Measurements from ENCODE around the gene OTX1.
A peak's percentile ranks its signal among the peaks of the same experiment; 100 is the strongest.
"Not testable (repeated sequence)": the region's sequence is repeated elsewhere in the genome, so short reads cannot be mapped to it uniquely, and the experiment has no call there.

OTX1 gene

DNA sequence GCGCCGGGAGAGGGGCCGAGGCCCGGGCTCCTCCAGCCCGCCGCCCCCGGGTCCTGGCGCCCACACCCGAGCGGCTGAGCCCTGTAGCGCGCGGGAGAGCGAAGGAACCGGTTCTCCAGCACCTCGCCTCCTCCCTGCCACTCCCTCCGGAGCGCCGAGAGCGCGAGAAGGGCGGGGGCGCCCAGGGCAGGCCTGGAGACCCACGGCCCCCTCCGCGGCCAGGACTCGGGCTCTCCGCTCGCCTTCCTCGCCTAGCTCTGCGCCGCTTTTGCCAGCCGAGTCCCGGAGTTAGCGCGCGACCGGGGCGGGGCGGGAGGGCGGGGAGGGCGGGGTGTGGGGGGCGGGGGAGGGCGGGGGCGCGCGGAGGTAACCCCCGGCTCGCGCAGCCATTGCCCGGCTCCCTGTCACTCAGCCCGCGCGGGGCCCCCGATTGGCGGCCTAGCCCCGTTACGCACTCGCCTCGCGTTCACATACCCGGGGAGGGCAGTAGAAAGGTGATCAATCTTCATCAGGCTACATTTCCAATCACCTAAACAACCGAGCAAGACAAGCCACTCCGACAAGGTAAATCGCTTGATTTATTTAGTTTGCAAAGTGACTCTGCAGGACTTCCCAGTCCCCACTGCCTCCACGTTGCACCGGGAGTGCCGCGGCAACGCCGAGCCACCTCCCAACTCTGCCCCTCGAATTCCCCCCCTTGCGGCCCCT is at the start of gene OTX1:
OTX1 (plus strand) TSS at position 497 of the 708 bp plus-strand sequence. CDS start 2,161 bp downstream, outside the sequence.
- peaks cover 16% of the 10 kb centered on the region for H3K9me3 ChIP-seq (ENCODE audit: low read length)
- H3K36me3 ChIP-seq (ENCODE audit: insufficient read depth, low read length), result peaks cover 14% of the 10 kb centered on the region
- peaks cover 27% of the 10 kb centered on the region for H3K27me3 ChIP-seq (ENCODE audit: insufficient read depth, low read length)
- H3K4me1 ChIP-seq (ENCODE audit: insufficient read depth, low read length), result peaks cover 40% of the 10 kb centered on the region
- peak within 1 kb of the TSS; percentile 58 for H2AFZ ChIP-seq (ENCODE audit: low read depth, low read length)
- peak within 1 kb of the TSS; percentile 69 for H3K4me3 ChIP-seq (ENCODE audit: low read length)

DNA sequence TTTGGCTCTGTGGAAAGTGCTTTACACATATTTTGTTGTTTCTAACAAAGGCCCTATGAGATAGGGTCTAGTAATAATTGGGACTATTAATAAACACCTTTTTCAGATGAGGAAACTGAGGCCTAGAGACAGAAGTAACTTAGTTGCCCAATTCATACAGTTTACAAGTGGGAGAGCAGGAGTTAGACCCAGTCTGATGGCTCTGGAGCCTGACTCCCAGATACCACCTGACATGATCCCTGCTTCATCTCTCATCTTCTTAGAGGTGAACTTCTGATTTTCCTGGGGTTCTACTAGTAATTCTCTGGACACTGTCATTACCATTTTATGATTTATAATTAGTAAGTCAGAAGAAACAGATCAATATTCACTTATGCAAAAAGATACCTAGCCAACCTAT is 49.1 kb upstream of the OTX1 start:
- peaks cover 10% of the 10 kb centered on the region for H3K36me3 ChIP-seq (ENCODE audit: insufficient read depth, low read length)
- no peak overlapping the region for H3K4me3 ChIP-seq (ENCODE audit: low read length)
- H3K9me3 ChIP-seq (ENCODE audit: low read length), result no peaks in the 10 kb centered on the region
- no peak overlapping the region for H2AFZ ChIP-seq (ENCODE audit: low read depth, low read length)
- no peaks in the 10 kb centered on the region for H3K27me3 ChIP-seq (ENCODE audit: insufficient read depth, low read length)
- peaks cover 7% of the 10 kb centered on the region for H3K4me1 ChIP-seq (ENCODE audit: insufficient read depth, low read length)

DNA sequence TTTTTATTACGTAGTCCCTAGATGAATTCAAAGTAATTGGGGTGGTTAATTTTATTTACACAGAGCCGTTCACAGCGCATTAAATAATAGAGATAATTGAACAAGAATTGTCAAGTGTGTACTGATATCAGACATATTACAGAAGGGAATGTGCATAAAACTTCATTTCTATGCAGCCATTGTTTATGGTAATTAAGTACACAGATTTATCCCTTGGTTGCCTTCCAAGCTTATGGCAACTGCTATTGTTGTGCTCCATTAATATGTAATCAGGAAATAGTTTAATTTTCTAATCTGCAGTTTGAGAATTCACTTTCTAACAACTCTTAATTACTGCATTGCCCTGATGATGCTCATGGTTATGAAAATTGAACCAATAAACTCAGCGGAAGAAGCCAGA is 47.3 kb upstream of the OTX1 start:
- peaks cover 16% of the 10 kb centered on the region for H3K4me1 ChIP-seq (ENCODE audit: insufficient read depth, low read length)
- H2AFZ ChIP-seq (ENCODE audit: low read depth, low read length), result no peak overlapping the region
- H3K4me3 ChIP-seq (ENCODE audit: low read length), result no peak overlapping the region
- no peaks in the 10 kb centered on the region for H3K27me3 ChIP-seq (ENCODE audit: insufficient read depth, low read length)
- H3K36me3 ChIP-seq (ENCODE audit: insufficient read depth, low read length), result peaks cover 3% of the 10 kb centered on the region
- no peaks in the 10 kb centered on the region for H3K9me3 ChIP-seq (ENCODE audit: low read length)

DNA sequence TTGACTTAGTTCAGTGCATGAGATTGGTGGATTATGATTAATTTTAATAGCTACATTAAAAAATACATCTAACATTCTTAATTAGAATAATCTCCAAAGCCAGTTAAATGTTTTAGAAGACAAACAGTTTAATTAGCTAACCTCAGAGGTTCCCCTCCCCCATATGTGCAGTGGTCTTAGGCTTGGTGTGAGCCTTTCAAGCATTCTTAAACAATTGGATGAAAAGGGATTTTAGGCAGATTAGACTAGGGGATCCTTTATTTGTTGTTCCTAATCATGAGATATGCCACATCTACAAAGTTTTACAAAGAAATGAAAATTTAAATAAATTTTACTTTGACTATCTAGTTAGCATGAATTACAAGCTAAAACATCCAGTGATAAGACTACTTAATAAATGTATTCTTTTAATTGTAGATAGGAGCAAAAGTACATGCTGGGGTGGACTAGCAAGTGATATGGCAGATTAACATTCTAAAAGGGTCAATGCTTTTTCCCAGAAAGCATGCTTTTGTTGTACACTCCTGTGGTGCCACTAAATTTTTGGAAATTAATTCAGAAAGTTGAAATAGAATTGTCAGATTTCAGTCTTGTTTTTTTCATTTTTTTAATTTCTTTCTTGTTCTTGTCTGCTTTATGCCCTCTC is 42.7 kb upstream of the OTX1 start:
- Histone ChIP-seq H2AFZ (ENCODE audit: low read depth, low read length) (no peak overlapping the region), H3K4me3 (ENCODE audit: low read length) (no peak overlapping the region), H3K36me3 (ENCODE audit: insufficient read depth, low read length) (no peaks in the 10 kb centered on the region), H3K9me3 (ENCODE audit: low read length) (no peaks in the 10 kb centered on the region), H3K4me1 (ENCODE audit: insufficient read depth, low read length) (peaks cover 28% of the 10 kb centered on the region), H3K27me3 (ENCODE audit: insufficient read depth, low read length) (no peaks in the 10 kb centered on the region)

DNA sequence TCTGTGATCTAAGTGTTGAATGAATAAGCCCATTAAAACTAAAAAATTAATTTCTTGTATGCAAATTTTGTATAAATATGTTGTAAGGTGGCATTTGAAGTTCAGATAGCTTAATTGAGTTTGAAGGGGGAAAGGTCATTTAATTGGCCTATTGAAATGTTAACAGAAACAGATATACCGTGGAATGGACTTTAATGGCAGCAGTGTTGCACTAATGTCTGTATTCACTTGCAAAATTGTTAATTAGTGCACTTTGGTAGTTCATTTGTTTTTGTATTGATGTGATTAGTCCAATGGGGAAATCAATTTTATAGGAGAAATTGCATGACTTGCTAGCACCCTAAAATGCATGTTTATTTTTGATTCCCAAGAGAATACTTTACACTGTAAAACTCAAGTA is 41.8 kb upstream of the OTX1 start:
- Histone ChIP-seq H2AFZ (ENCODE audit: low read depth, low read length) (no peak overlapping the region), H3K27me3 (ENCODE audit: insufficient read depth, low read length) (no peaks in the 10 kb centered on the region), H3K4me1 (ENCODE audit: insufficient read depth, low read length) (peaks cover 37% of the 10 kb centered on the region), H3K36me3 (ENCODE audit: insufficient read depth, low read length) (no peaks in the 10 kb centered on the region), H3K4me3 (ENCODE audit: low read length) (no peak overlapping the region), H3K9me3 (ENCODE audit: low read length) (no peaks in the 10 kb centered on the region)

DNA sequence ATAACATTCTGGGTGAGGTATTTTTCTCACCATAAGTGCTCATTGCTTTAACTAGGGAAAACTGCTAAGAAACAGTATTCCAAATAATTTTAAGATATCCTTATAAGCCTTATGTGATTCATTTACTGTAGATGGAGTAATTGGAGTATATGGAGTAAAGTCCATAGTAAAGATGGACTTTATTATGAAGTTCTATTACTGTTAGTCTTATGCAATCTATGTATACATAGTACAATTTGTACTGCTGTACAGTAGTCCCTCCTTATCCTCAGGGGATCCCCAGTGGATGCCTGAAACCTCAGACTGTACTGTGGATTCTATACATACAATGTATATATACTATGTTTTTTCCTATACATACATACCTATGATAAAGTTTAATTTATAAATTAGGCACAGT is 41.1 kb upstream of the OTX1 start:
- Histone ChIP-seq H3K4me3 (ENCODE audit: low read length) (no peak overlapping the region), H3K36me3 (ENCODE audit: insufficient read depth, low read length) (no peaks in the 10 kb centered on the region), H3K4me1 (ENCODE audit: insufficient read depth, low read length) (peaks cover 40% of the 10 kb centered on the region), H3K9me3 (ENCODE audit: low read length) (no peaks in the 10 kb centered on the region), H3K27me3 (ENCODE audit: insufficient read depth, low read length) (no peaks in the 10 kb centered on the region), H2AFZ (ENCODE audit: low read depth, low read length) (no peak overlapping the region)

DNA sequence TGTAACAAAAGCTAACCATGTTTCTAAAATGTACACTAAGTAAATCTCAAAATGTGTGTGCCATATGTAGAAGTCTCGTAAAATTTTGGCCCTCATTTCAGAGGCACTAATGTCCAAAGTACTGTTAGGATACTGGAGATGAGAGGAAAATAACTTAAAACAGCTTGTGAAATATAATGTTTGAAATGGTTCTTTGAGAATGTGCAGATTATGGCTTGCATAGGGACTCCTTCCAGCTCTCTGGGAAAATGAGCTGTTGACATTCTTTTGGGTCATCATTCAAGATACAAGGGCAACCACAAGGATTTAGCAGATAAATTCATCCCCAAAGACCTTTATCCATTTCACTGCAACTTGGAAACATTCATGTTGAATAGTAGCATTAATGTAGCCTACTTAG is 38.1 kb upstream of the OTX1 start:
- no peak overlapping the region for H3K4me3 ChIP-seq (ENCODE audit: low read length)
- H3K27me3 ChIP-seq (ENCODE audit: insufficient read depth, low read length), result no peaks in the 10 kb centered on the region
- peaks cover 32% of the 10 kb centered on the region for H3K4me1 ChIP-seq (ENCODE audit: insufficient read depth, low read length)
- H2AFZ ChIP-seq (ENCODE audit: low read depth, low read length), result no peak overlapping the region
- H3K9me3 ChIP-seq (ENCODE audit: low read length), result no peaks in the 10 kb centered on the region
- no peaks in the 10 kb centered on the region for H3K36me3 ChIP-seq (ENCODE audit: insufficient read depth, low read length)

DNA sequence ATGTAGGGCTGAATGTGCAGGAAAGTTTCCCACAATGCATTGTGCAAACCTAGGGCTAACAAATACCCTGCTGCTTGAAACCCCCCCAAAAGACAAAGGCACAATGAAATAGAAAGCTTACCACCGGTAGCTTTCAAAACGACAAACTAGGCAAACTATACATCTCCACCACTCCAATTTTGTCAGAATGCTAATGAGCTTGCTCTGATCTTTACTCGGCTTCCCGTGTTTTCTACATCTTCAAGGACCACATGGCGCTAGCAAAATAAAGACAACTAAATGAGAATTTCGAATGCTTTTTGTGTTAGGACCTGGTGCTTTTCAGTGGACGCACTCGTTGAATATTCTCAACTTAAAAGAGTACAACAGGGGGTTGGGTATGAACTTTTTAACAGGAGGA is 37.2 kb upstream of the OTX1 start:
- Histone ChIP-seq H3K4me1 (ENCODE audit: insufficient read depth, low read length) (peaks cover 23% of the 10 kb centered on the region), H3K36me3 (ENCODE audit: insufficient read depth, low read length) (no peaks in the 10 kb centered on the region)

DNA sequence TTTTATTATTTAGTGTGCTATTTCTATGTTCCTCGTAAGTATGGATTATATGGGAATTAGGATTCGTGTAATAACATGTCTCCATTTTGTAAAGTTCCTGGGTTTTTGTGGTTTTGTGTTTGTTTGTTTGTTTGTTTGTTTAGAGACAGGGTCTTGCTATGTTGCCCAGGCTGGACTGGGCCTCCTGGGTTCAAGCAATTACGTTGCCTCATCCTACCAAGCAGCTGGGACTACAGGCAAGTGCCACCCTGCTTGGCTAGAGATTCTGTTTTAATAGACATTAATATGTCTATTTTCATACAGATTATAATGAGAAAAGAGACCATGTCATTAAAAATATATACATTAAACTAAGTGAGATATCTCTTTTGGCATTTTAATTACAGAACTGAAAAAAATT is 35.2 kb upstream of the OTX1 start:
- H3K9me3 ChIP-seq (ENCODE audit: low read length), result no peaks in the 10 kb centered on the region
- H3K4me3 ChIP-seq (ENCODE audit: low read length), result no peak overlapping the region
- H3K27me3 ChIP-seq (ENCODE audit: insufficient read depth, low read length), result no peaks in the 10 kb centered on the region
- no peak overlapping the region for H2AFZ ChIP-seq (ENCODE audit: low read depth, low read length)
- peaks cover 17% of the 10 kb centered on the region for H3K4me1 ChIP-seq (ENCODE audit: insufficient read depth, low read length)
- no peaks in the 10 kb centered on the region for H3K36me3 ChIP-seq (ENCODE audit: insufficient read depth, low read length)

More for the DNA sequence above, 37.2 kb upstream of the OTX1 start:
- Histone ChIP-seq H3K4me3 (ENCODE audit: low read length) (peak overlapping the region; percentile 27), H2AFZ (ENCODE audit: low read depth, low read length) (peak overlapping the region; percentile 70), H3K9me3 (ENCODE audit: low read length) (no peaks in the 10 kb centered on the region), H3K27me3 (ENCODE audit: insufficient read depth, low read length) (no peaks in the 10 kb centered on the region)

DNA sequence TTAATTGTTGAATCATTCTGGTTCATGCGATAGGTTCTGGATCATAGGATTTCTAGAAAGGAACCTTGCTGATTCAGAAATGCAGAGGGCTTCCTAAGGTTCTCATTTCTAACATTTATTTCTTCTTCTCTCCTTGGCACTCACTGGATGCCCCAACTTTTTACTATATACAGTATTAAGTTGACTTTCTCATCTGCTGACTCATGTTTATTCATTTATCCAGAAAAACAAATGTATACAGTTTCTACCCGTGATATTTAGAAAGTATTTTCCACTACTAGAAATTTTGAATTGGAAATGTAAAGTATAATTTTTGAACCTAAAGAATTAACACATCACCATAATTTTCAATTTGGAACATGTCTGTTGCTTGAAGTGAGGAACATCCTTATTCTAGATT is 32.2 kb upstream of the OTX1 start:
- H3K27me3 ChIP-seq (ENCODE audit: insufficient read depth, low read length), result no peaks in the 10 kb centered on the region
- H3K4me1 ChIP-seq (ENCODE audit: insufficient read depth, low read length), result peaks cover 7% of the 10 kb centered on the region
- H3K4me3 ChIP-seq (ENCODE audit: low read length), result no peak overlapping the region
- no peaks in the 10 kb centered on the region for H3K9me3 ChIP-seq (ENCODE audit: low read length)
- no peak overlapping the region for H2AFZ ChIP-seq (ENCODE audit: low read depth, low read length)
- no peaks in the 10 kb centered on the region for H3K36me3 ChIP-seq (ENCODE audit: insufficient read depth, low read length)

DNA sequence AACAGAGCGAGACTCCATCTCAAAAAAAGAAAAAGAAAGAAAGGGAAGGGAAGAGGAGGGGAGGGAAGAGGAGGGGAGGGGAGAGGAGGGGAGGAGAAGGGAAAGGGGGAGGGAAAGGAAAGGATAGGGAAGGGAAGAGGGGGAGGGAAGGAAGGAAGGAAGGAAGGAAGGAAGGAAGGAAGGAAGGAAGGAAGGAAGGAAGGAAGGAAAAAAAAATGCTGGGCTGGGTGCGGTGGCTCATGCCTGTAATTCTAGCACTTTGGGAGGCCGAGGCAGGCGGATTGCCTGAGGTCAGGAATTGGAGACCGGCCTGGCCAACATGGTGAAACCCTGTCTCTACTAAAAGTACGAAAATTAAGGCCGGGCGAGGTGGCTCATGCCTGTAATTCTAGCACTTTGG is 30.9 kb upstream of the OTX1 start:
- H2AFZ ChIP-seq (ENCODE audit: low read depth, low read length); H3K27me3 ChIP-seq (ENCODE audit: insufficient read depth, low read length); H3K9me3 ChIP-seq (ENCODE audit: low read length); H3K4me3 ChIP-seq (ENCODE audit: low read length); H3K36me3 ChIP-seq (ENCODE audit: insufficient read depth, low read length); H3K4me1 ChIP-seq (ENCODE audit: insufficient read depth, low read length): not testable (repeated sequence)

DNA sequence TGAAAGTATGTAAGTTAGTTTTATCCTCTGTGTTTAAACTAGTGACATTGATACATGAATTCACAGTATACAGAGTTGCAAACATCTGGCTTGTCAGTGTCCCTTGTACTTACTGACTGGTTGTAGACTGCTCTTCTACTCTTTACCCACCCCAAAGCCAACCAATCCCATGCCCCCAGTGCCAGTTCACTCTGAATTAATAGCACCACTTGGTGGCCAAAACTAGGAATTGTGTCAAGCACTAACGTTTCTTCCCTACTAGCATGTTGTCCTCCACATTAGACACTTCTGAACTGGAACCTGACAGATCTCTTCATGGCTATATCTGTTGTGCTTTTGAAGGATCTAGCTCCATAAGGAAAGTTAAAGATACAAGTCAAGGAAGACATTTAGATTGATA is 27.2 kb upstream of the OTX1 start:
- Histone ChIP-seq H3K36me3 (ENCODE audit: insufficient read depth, low read length) (no peaks in the 10 kb centered on the region), H2AFZ (ENCODE audit: low read depth, low read length) (no peak overlapping the region)

DNA sequence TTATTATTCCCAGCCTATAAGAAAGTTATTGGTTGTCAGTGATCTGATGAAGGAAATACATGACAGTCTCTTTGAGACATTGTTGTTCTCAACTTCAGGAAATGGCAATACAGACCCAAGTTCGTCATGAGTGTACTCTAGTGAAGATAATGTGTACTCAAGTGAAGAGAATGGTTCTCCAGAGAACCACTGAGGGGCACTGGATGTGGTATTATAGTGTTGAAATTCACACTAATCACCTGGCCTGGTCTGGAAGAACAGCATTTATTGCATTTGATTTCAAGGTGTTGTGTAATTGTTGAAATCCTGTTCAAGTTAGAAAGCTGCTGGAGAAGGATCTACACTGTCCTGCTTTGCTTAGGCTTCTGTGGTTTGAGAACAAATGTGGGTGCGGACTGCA is 23.4 kb upstream of the OTX1 start:
- Histone ChIP-seq H3K36me3 (ENCODE audit: insufficient read depth, low read length) (no peaks in the 10 kb centered on the region), H2AFZ (ENCODE audit: low read depth, low read length) (no peak overlapping the region), H3K9me3 (ENCODE audit: low read length) (no peaks in the 10 kb centered on the region), H3K27me3 (ENCODE audit: insufficient read depth, low read length) (no peaks in the 10 kb centered on the region), H3K4me3 (ENCODE audit: low read length) (no peak overlapping the region), H3K4me1 (ENCODE audit: insufficient read depth, low read length) (peaks cover 6% of the 10 kb centered on the region)

More for the DNA sequence above, 27.2 kb upstream of the OTX1 start:
- H3K9me3 ChIP-seq (ENCODE audit: low read length), result no peaks in the 10 kb centered on the region
- no peak overlapping the region for H3K4me3 ChIP-seq (ENCODE audit: low read length)
- no peaks in the 10 kb centered on the region for H3K27me3 ChIP-seq (ENCODE audit: insufficient read depth, low read length)
- H3K4me1 ChIP-seq (ENCODE audit: insufficient read depth, low read length), result no peaks in the 10 kb centered on the region

DNA sequence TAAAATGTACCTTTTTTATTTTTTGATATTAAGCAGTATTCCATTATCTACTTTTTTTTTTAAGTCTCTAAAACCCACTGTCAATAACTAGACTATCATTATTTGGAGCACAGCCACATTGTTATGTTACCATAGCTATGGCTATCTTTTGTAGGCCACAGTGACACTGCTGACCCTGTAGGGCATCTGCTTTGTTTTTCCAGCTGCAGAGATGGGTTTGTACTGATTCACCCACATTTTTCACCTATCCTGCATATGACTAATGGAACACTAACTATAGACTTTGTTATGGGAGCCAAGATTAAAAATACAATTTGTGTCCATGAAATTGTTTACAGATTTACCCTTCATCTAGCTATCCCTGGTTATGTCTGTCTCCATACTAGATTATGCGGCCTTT is 21.6 kb upstream of the OTX1 start:
- H3K27me3 ChIP-seq (ENCODE audit: insufficient read depth, low read length), result no peaks in the 10 kb centered on the region
- H3K4me3 ChIP-seq (ENCODE audit: low read length), result no peak overlapping the region
- no peaks in the 10 kb centered on the region for H3K36me3 ChIP-seq (ENCODE audit: insufficient read depth, low read length)
- peaks cover 6% of the 10 kb centered on the region for H3K4me1 ChIP-seq (ENCODE audit: insufficient read depth, low read length)
- no peaks in the 10 kb centered on the region for H3K9me3 ChIP-seq (ENCODE audit: low read length)
- H2AFZ ChIP-seq (ENCODE audit: low read depth, low read length), result no peak overlapping the region

All from neuron (in vitro differentiated cells).